ENCODE measurements around the gene P2RY12. TPM values are rescaled to one million over a fixed set of nuclear protein-coding genes. Genes with fewer than 3 reads are reported as not detected.
"Not testable (repeated sequence)": the region's sequence is repeated elsewhere in the genome, so short reads cannot be mapped to it uniquely, and the experiment has no call there.

Gene P2RY12
- total RNA-seq, 8 experiments from 2014 or later: 0.21 to 1.3 (median 0.78) TPM

DNA sequence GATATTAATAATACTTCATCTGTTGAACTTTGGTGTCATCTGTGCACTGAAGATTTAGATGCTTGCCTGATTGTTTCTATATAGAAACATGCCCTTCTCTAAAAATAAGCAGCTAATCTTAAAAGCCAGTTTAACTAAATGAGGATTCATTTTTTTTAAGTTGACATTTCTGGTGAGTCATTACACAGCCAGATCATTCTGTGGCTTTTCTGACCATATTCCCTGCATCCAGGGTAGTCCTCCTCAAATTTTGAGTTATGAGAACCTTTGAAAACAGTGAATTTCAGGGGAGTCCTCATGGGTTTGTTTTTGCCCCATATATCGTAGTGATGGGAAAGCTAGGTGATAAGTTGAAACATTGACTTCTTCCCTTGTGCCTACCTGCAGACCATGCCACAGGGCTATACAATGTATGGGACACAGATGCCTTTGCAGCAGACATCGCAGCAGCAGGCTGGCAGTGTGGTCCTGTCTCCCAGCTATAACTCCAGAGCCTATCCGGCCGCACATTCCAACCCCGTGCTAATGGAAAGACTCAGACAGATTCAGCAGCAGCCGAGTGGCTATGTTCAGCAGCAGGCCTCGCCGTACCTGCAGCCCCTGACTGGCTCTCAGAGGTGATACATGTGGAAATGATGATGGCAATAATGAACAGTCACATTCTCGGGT, 26.5 kb upstream of the P2RY12 start:
- in situ Hi-C loops (cut with MboI; ENCODE audit: low pct_unique_long_range_greater_than_20kb in 2 of 9, low sequenced_read_pairs in 9 of 9, unreplicated experiment in 9 of 9): no loop called here
- ATAC-seq (replicated peaks in 6 of 8): peak in 1 of 8 experiments; percentile 48
- no peak overlapping the region for H3K4me3 ChIP-seq
- no peak overlapping the region for H3K27ac ChIP-seq
- no peaks in the 10 kb centered on the region for H3K4me1 ChIP-seq (replicated peaks in 1 of 2)
- WGBS, 10 experiments: 58 to 100% (median 94%) methylated on average over 1 to 6 of the region's 9 CpGs; no CpG with 5 or more reads in 2 of the 10 experiments

DNA sequence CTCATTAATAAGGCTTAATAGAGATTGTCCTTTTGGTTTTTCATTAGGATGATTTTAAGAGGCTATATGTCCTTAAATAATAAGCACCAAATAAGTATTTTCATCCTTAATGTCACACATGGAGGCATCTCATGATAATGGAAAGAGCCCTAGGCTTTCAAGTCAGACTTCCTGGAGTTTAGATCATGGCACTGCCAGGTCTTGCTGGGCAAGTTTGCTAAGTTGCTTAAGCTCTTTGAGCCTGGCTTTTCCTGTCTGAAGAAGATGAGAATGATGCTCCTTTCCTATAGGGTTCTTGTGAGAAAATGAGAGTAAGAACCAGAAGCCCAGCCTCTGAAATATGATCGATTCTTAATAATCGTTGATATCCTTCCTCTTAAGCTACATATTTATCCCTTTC, 23.4 kb upstream of the P2RY12 start:
- no peaks in the 10 kb centered on the region for H3K4me1 ChIP-seq (replicated peaks in 1 of 2)
- in situ Hi-C loops (cut with MboI; ENCODE audit: low pct_unique_long_range_greater_than_20kb in 2 of 9, low sequenced_read_pairs in 9 of 9, unreplicated experiment in 9 of 9): no loop called here
- ATAC-seq (replicated peaks in 6 of 8): no peak
- H3K27ac ChIP-seq: no peak overlapping the region
- 80 to 100% (median 100%) methylated on average over 1 to 2 of the region's 2 CpGs; no CpG with 5 or more reads in 1 of the 10 experiments for WGBS, 10 experiments
- no peak overlapping the region for H3K4me3 ChIP-seq

DNA sequence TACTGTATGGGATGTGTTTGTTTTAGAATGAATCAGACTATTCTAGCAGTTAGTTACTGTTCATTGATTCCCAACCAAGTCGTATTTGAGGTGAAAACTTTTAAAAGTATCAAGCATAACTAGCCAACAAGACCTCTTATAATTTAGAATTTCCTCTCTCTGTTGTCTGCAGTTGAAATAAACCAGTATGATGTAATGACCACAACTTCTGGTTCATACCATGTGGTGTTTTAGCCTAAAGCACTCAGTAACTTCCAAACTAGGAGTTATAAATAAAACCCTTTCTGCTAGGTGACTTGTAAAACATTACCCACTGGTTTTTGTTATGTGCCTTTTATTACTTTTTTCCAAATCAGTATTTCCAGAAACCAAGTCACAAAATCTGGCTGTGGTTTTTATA, 19.8 kb upstream of the P2RY12 start:
- ATAC-seq (replicated peaks in 6 of 8): no peak
- Histone ChIP-seq H3K4me3 (no peak overlapping the region), H3K27ac (no peak overlapping the region), H3K4me1 (replicated peaks in 1 of 2) (no peaks in the 10 kb centered on the region)
- WGBS, 10 experiments: 0 to 100% (median 77%) methylated on average over 1 of the region's 1 CpG; no CpG with 5 or more reads in 2 of the 10 experiments
- in situ Hi-C loops (cut with MboI; ENCODE audit: low pct_unique_long_range_greater_than_20kb in 2 of 9, low sequenced_read_pairs in 9 of 9, unreplicated experiment in 9 of 9): no loop called here

DNA sequence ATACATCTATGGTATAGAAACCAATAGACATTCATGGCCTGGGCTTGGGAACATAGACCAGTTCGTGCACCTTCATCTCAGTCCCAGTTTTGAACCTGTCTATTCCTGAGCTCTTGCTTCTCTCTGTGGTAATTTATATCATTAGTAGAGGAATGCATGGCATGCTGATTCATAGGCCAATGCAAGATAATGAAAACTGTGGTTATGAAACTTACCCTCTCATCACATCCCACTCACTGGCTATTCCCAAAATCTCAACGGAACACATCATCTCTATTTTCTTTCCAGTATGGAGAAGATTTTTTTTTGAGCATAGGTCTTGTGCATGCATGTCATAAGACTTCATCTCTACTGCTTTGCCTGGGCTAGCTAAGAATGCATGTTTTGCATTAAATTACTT, 18.7 kb upstream of the P2RY12 start:
- Histone ChIP-seq H3K27ac (no peak overlapping the region), H3K4me3 (no peak overlapping the region), H3K4me1 (replicated peaks in 1 of 2) (no peaks in the 10 kb centered on the region)
- 0 to 100% (median 86%) methylated on average over 1 to 2 of the region's 2 CpGs for WGBS, 10 experiments
- in situ Hi-C loops (cut with MboI; ENCODE audit: low pct_unique_long_range_greater_than_20kb in 2 of 9, low sequenced_read_pairs in 9 of 9, unreplicated experiment in 9 of 9): no loop called here
- no peak for ATAC-seq (replicated peaks in 6 of 8)

DNA sequence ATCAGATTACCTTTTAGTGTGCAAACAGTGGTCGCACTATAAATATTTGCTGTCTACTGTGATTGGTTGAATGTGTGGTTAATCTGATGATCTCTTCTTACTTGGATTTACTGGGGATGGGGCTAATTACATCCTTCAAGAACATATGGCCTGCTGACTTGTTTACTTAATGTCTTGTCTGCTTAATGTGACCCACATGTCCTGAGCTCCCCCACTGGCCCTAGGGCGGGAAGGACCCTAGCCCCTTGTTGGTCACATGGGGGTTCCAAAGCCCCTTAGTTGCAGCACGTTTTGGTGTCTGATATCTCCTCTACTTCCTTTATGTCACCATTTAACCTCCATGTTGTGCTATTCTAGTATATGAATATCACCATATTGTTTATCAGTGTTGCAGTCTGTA, 17.8 kb upstream of the P2RY12 start:
- H3K4me3 ChIP-seq: no peak overlapping the region
- H3K4me1 ChIP-seq (replicated peaks in 1 of 2): no peaks in the 10 kb centered on the region
- in situ Hi-C loops (cut with MboI; ENCODE audit: low pct_unique_long_range_greater_than_20kb in 2 of 9, low sequenced_read_pairs in 9 of 9, unreplicated experiment in 9 of 9): no loop called here
- no peak overlapping the region for H3K27ac ChIP-seq
- no peak for ATAC-seq (replicated peaks in 6 of 8)
- 60 to 100% (median 81%) methylated on average over 1 to 3 of the region's 3 CpGs; no CpG with 5 or more reads in 1 of the 10 experiments for WGBS, 10 experiments

DNA sequence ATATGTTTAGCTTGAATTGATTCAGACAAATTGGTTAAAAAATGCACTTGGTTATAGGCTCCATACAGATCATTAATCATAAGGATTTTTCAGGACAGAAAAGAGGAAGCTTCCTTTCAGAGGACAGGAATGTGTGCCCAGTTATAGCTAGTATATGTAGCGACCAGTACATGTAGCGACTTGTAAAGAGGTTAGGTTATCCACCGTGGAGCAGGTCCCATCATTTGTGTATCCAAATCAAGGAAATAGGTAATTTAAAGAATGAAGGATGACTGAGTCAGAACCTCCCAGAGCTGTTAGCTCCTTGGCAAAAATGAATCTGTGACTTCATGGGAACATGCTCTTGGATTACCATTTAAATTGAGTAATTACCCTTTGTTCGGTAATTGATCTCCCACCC, 15.8 kb upstream of the P2RY12 start:
- 82 to 100% (median 94%) methylated on average over 1 to 4 of the region's 4 CpGs; no CpG with 5 or more reads in 1 of the 10 experiments for WGBS, 10 experiments
- H3K4me3 ChIP-seq: no peak overlapping the region
- in situ Hi-C loops (cut with MboI; ENCODE audit: low pct_unique_long_range_greater_than_20kb in 2 of 9, low sequenced_read_pairs in 9 of 9, unreplicated experiment in 9 of 9): no loop called here
- H3K4me1 ChIP-seq (replicated peaks in 1 of 2): no peaks in the 10 kb centered on the region
- ATAC-seq (replicated peaks in 6 of 8): no peak
- no peak overlapping the region for H3K27ac ChIP-seq

DNA sequence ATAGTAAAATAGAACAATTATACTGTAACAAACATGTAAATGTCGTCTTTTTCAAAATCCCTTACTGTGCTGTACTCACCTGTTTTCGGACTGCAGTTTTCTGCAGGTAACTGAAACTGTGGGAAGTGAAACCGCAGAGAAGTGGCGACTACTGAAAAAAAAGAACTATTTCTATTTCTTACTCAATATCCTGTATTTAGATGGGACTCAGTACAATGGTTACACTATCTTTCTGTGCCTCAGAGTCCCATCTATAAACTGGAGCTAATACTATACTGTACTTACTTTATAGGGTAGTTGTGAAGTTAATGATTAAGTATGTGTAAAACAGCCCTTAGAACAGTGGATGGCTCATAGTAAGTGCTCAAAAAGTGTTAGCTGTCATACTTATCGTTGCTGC, 14.3 kb upstream of the P2RY12 start:
- no peak overlapping the region for H3K4me3 ChIP-seq
- 59 to 100% (median 88%) methylated on average over 1 to 5 of the region's 5 CpGs; no CpG with 5 or more reads in 1 of the 10 experiments for WGBS, 10 experiments
- ATAC-seq (replicated peaks in 6 of 8): no peak

DNA sequence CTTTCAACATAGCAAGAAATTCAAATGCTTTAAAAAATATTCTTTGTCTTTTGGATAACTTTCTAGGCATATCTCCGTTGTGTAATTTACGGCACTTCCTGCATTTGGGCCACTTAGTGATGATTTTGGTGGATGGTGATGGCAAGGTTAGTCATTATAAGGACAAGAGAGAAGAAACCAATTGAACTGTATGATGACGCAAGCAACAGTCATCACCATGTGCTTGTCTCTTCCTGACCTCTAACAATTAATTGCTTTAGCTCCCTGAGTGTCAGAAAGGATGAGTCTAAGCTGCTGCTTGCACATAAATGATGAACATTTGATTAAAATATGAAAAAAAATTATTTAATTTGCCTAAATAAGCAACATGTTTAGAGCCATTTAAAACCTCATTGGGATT, 11.3 kb upstream of the P2RY12 start:
- peak in 3 of 8 experiments; percentile 57 to 90 (median 81) for ATAC-seq (replicated peaks in 6 of 8)
- H3K27ac ChIP-seq: no peak overlapping the region
- H3K4me3 ChIP-seq: no peak overlapping the region
- H3K4me1 ChIP-seq (replicated peaks in 1 of 2): no peaks in the 10 kb centered on the region
- 8 to 100% (median 78%) methylated on average over 1 to 3 of the region's 3 CpGs; no CpG with 5 or more reads in 1 of the 10 experiments for WGBS, 10 experiments
- in situ Hi-C loops (cut with MboI; ENCODE audit: low pct_unique_long_range_greater_than_20kb in 2 of 9, low sequenced_read_pairs in 9 of 9, unreplicated experiment in 9 of 9): no loop called here

More for the DNA sequence above, 14.3 kb upstream of the P2RY12 start:
- in situ Hi-C loops (cut with MboI; ENCODE audit: low pct_unique_long_range_greater_than_20kb in 2 of 9, low sequenced_read_pairs in 9 of 9, unreplicated experiment in 9 of 9): no loop called here
- no peak overlapping the region for H3K27ac ChIP-seq
- H3K4me1 ChIP-seq (replicated peaks in 1 of 2): no peaks in the 10 kb centered on the region

DNA sequence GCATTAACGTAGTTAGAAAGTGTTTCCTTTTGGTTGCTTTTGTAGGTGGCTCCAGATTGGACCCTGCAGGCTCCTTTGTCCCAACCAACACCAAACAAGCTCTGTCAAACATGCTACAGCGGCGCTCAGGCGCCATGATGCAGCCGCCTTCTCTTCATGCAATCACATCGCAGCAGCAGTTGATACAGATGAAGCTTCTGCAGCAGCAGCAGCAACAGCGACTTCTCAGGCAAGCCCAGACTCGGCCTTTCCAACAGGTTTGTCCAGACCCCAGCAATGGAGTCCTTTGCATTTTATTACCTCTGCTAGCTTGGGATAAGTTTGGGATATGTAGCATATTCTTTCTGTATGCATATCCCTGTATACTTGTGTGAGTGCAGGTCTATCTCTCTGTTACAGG, 10.1 kb upstream of the P2RY12 start:
- Histone ChIP-seq H3K4me3 (no peak overlapping the region), H3K4me1 (replicated peaks in 1 of 2) (no peaks in the 10 kb centered on the region), H3K27ac (no peak overlapping the region)
- in situ Hi-C loops (cut with MboI; ENCODE audit: low pct_unique_long_range_greater_than_20kb in 2 of 9, low sequenced_read_pairs in 9 of 9, unreplicated experiment in 9 of 9): no loop called here
- no peak for ATAC-seq (replicated peaks in 6 of 8)
- WGBS, 10 experiments: 80 to 100% (median 93%) methylated on average over 1 to 8 of the region's 8 CpGs; no CpG with 5 or more reads in 4 of the 10 experiments

DNA sequence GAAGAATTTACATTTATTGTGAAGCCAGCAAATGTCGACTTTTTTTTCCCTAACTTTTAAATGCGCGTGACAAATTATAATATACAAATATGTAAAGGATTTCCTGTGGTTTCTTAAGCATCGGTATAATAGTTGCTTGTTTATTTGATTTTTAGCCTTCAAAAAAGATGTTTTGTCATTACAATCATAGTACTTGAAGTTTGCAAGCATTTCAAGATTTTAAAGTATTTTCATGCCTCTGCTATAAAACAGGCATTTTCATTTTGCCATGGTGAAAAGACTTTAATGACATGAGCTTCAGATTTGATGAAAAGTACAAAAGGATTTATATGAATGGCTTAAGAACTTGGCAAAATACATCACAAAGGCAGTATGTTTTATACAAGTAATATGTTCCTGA, 9.4 kb upstream of the P2RY12 start:
- no peaks in the 10 kb centered on the region for H3K4me1 ChIP-seq (replicated peaks in 1 of 2)
- no peak overlapping the region for H3K27ac ChIP-seq
- no peak overlapping the region for H3K4me3 ChIP-seq
- no peak for ATAC-seq (replicated peaks in 6 of 8)
- WGBS, 10 experiments: 20 to 65% (median 53%) methylated on average over 1 to 4 of the region's 4 CpGs
- in situ Hi-C loops (cut with MboI; ENCODE audit: low pct_unique_long_range_greater_than_20kb in 2 of 9, low sequenced_read_pairs in 9 of 9, unreplicated experiment in 9 of 9): no loop called here

DNA sequence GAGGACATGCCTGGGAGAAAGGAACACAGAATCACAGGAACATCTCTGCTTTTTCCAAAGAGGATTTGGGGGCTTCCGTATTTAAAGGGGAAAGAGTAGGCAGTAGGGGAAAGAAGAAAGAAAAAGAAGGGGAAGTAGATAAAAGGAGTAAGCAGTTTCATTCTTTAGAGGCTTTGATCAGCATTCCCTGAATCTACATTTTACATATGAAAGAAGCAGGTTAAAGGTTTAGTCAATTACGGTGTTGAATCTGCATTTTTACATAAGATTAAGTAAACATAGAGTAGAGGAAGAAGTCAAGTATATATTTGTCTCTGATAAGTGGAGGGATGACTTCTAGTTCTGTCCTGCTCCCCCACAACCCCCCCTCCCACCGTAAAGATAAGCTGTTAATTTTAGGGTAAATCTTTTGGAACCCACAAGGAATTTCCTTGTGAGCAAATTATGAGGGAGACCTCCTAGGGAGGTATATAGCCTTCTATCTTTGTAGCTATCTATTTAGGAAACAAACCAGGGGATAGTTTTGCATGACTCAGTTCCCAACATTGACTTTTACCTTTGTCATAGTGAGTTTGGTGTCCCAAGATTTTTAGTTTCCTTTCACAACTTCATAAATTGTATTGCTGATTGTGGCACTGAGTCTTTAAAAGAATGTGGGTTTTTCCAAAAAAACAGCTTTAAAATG, 8.7 kb upstream of the P2RY12 start:
- 0 to 63% (median 35%) methylated on average over 1 to 3 of the region's 3 CpGs; no CpG with 5 or more reads in 1 of the 10 experiments for WGBS, 10 experiments
- ATAC-seq (replicated peaks in 6 of 8): no peak
- in situ Hi-C loops (cut with MboI; ENCODE audit: low pct_unique_long_range_greater_than_20kb in 2 of 9, low sequenced_read_pairs in 9 of 9, unreplicated experiment in 9 of 9): no loop called here
- Histone ChIP-seq H3K4me1 (replicated peaks in 1 of 2) (no peaks in the 10 kb centered on the region), H3K4me3 (no peak overlapping the region), H3K27ac (no peak overlapping the region)

DNA sequence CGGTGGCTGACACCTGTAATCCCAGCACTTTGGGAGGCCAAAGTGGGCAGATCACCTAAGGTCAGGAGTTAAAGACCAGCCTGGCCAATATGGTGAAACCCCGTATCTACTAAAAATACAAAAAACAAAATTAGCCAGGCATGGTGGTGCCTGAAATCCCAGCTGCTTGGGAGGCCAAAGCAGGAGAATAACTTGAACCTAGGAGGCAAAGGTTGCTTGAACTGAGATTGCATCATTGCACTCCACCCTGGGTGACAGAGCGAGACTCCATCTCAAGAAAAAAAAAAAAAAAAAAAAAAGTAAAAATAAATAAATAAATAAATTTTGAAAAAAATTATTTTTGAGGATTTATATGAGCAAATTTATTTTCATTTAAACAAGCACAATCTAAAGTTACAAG, 7.6 kb upstream of the P2RY12 start:
- H3K4me3 ChIP-seq; H3K4me1 ChIP-seq (replicated peaks in 1 of 2); H3K27ac ChIP-seq; in situ Hi-C loops (cut with MboI; ENCODE audit: low pct_unique_long_range_greater_than_20kb in 2 of 9, low sequenced_read_pairs in 9 of 9, unreplicated experiment in 9 of 9); ATAC-seq (replicated peaks in 6 of 8): not testable (repeated sequence)
- 55 to 100% (median 96%) methylated on average over 2 to 3 of the region's 3 CpGs; no CpG with 5 or more reads in 2 of the 10 experiments for WGBS, 10 experiments

DNA sequence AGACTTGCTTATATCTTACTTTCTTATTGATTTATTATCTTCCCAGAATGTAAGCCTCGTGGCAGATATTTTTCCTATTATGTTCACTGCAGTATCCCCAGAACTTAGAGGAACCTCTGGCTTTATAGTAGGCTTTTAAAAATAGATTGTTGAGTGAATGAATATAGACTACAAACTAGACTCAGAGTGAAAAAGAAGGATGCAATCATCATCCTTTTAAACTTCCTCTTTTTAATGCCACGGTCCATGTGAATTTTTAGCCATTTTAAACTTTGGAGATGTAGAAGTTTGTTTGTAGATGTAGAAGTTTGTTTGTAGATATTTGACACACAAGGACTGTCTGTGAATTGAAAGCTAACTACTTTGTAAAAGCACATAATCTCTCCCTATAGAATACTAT, 7.2 kb upstream of the P2RY12 start:
- WGBS, 10 experiments: 40 to 100% (median 83%) methylated on average over 1 to 2 of the region's 2 CpGs; no CpG with 5 or more reads in 1 of the 10 experiments
- no peak overlapping the region for H3K4me3 ChIP-seq
- H3K4me1 ChIP-seq (replicated peaks in 1 of 2): no peaks in the 10 kb centered on the region
- in situ Hi-C loops (cut with MboI; ENCODE audit: low pct_unique_long_range_greater_than_20kb in 2 of 9, low sequenced_read_pairs in 9 of 9, unreplicated experiment in 9 of 9): no loop called here
- H3K27ac ChIP-seq: no peak overlapping the region
- ATAC-seq (replicated peaks in 6 of 8): no peak

All from motor neuron (in vitro differentiated cells).